Stimulated activated CD4-positive, alpha-beta T cell treated with anti-CD3 and anti-CD28 coated beads, Interleukin-1b, Interleukin-23, amount 100 ng/mL, for 1 hour (primary cell): ENCODE data around the gene CCDC195.

Experiments
- DNase-seq, 2 donors: peaks; one replicate each; pipeline ENCODE4 v3.0.0-alpha.2; 2020; ENCODE audit warnings: low read depth in 2 of 2

The CCDC195 gene, protein sequence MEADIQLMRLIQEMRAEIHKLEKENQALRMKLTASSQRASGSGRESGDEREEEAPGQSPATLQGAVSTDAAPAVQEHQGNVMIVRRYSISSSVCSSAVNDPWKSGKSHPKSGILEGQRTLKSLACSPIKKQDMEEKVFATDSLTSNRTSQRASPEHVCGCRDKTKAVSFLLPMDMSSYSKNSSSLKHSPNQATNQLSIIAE

DNA sequence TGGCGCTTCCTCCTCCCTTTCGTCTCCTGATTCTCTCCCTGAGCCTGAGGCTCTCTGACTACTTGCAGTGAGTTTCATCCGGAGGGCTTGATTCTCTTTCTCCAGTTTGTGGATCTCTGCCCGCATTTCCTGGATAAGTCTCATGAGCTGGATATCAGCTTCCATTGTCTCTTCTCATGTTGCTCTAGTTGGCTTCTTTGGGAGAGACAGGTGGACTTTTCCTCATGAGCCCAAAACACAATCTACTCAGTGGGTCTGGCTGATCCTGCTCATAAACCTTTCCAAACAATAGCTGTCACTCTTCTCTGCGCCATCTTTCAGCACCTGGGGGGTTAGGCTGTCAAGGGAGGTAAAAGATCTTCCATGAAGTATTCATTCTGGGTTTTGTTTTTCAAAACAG, at the start of gene CCDC195:
Gene CCDC195 (minus strand): TSS at position 165 of the 400 bp plus-strand sequence. CDS start 0 bp downstream, at position 165.
- no peak for DNase-seq

DNA sequence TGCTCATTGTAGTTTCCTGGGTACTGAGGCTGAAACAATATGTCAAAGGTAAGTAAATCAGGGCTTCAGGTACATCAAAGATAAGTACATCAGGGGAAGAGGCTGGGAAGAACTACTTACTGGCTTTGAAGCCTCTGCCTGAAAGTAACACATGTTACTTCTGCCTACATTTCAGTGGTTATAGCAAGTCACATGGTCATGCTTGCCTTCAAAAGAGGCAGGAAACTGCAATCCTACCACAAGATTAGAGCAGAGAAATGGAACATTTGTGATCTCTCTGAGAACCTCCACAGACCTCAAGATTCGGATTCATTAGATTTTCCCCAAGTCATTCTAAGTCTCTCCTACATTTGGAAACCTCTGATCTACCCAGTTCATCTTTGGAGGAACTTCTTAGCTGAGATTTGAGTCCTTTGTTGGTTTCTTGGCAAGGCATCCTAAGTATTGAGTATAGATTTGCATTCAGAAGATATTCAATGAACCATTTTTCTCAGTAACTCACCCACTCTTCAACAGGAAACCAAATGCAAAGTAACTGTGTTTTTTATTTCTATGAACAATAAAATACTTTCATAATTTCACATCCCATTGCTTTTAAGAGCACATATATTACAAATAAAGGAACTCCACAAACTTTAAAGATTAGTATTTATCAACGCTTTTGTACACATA, 48.5 kb upstream of the CCDC195 start:
- DNase-seq = no peak

DNA sequence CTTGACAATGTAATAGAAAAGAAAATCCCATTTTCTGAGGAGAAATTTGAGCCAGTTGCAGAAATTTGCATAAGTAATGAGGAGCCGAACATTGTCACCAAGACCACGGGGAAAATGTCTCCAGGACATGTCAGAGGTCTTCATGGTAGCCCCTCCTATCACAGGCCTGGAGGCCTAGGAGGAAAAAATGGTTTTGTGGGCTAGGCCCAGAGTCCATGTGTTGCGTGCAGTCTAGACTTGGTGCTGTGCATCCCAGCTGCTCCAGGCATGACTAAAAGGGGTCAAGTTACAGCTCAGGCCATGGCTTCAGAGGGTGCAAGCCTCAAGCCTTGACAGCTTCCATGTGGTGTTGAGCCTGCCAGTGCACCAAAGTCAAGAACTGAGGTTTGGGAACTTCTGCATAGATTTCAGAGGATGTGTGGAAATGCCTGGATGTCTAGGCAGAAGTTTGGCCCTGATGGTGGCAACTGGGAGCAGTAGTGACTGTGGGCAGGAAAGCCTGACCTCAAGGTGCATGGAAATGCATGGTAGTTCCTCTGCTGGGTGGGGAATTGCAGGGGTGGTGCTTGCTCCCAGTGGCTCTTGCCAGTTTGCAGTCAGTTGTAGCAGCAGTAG, 41.9 kb upstream of the CCDC195 start:
- no peak for DNase-seq

DNA sequence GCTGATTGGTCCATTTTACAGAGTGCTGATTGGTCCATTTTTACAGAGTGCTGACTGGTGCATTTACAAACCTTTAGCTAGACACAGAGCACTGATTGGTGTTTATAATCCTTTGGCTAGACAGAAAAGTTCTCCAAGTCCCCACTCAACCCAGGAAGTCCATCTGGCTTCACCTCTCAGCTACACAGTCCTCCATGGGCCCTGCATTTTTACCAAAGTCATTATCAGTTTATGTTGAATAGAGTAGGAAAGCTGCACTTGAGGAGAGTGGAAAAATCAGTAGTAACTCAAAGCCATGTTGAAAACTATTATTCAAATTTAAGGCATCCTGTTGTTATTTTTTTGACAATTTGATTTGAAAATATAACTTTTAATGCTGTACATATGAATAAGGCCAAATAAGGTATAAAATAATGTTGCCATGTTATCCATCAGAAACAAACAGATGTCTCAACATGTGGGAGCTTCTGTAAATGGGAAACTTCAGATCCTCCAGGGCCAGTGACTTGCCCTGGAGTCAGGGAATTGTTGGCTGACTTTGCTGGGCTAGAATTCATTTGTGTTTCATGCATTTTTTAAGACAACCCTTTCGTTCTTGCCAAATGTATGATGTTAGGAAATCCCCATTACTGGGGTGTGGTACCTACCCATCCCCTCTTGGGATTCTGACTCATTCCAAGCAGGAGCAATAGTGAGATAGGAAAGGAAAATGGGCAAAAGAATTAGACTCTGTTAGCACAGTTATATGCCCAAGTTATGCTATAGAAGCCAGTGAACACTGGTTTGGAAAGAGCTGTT, 37.8 kb upstream of the CCDC195 start:
- DNase-seq = no peak

DNA sequence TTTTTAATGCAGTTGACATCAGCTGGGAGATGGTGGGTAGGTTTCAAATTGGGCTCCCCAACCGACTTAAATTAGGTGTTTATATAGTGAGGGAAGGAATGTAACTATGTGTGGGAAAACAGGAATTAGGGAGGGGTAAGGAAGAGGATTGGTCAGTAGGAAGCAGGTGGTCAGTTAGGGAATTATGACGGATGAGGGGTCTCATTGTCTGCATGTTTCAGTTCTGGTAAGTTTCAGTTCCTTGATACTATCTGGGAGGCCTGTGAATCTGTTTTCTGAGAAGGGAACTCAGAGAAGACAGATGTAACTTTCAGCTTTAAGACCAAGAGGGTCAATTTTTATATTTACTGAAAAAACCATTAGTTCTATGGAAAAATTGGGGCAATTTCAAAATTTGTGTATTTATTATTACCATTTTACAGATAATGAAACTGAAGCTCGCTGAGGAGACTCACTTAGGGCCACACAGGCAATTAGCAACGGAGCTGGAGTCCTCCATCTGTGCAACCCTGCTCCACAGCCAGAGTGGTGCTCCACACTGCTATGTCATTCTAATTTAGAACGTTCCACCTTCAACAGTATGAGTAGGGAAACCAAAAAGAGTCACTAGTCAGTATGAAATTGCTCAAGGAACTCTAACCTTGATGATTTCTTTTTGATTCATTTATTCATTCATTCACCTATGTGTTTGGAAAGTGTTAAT, 36.0 kb upstream of the CCDC195 start:
- no peak for DNase-seq

DNA sequence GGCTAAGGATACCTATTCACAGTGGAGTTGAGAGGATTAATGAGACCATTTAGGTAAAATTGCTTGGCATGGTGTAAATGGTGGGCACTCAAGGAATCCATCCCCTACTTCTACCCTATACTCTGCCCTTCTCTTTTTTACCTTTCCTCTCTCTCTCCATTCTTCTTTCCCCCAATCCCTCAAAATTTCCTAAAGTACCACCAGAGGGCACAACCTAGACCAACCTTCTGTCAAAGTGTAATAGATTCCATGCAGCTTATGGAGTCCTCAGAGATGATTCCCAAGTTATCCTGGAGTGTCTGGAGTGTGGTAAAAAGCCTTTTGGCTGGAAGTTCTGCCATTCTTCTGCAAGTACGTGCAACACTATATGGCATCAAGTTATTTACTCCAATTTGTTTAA, 33.0 kb upstream of the CCDC195 start:
- DNase-seq = no peak

DNA sequence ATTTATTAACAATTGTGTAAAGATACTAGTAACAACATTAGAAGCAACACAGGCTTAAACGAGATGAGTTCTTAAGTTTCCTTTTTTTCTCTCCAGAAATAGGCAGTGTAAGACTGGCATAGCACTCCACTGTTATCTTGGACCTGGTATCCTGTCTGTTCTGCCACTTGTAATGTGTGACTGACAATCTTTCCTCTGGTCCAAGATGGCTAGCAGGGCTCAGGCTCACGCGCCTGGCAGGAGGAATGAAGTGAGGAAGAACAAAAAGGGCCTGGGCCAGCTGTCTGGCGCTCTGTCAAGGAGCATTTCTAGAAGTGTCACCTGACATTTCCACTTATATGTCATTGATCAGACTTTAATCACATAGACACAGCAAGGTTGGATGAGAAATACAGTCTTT, 31.6 kb upstream of the CCDC195 start:
- DNase-seq = no peak

DNA sequence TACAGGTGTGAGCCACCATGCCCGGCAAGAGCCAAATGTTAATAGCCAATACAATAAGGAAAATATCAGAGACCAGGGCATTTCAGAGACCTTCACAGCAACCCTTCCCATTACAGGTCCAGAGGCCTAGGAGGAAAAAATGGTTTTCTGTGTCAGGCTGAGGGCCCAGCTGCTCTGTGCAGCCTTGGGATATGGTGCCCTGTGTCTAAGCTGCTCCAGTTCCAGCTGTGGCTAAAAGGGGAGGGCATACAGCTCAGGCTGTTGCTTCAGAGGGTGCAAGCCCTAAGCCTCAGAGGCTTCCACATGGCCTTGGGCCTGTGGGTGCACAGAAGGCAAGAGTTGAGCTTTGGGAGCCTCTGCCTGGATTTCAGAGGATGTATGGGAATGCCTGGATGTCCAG, 20.1 kb upstream of the CCDC195 start:
- DNase-seq = no peak

DNA sequence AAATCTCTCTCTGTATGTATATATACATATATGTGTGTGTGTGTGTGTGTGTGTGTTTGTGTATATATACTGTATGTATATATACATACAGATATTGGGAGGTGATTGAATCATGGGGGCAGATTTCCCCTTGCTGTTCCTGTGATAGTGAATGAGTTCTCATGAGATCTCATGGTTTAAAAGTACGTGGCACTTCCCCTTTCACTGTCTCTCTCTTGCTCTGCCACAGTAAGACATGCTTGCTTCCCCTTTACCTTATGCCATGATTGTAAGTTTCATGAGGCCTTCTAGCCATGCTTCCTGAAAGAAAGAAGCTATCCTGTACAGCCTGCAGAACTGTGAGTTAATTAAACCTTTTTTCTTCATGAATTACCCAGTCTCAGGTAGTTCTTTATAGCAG, 18.8 kb upstream of the CCDC195 start:
- DNase-seq = no peak

DNA sequence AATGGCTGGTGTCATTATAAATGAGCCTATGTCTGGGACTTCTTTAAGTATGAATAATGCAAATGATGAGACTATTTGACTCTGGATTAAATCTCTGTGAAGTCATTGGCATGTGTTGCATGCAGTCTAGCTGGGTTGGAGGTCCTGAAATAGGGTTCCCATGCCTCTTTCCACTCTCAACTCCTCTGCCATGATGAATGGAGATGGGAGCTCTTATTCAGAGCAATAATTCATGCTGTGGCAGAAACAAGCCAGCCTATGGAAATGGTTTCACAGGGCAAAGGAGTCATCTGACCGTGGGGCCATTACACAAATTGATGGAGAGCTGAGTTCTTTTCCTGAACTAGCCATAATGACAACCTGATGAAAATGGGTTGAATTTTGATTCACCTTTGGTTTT, 15.5 kb upstream of the CCDC195 start:
- no peak for DNase-seq

DNA sequence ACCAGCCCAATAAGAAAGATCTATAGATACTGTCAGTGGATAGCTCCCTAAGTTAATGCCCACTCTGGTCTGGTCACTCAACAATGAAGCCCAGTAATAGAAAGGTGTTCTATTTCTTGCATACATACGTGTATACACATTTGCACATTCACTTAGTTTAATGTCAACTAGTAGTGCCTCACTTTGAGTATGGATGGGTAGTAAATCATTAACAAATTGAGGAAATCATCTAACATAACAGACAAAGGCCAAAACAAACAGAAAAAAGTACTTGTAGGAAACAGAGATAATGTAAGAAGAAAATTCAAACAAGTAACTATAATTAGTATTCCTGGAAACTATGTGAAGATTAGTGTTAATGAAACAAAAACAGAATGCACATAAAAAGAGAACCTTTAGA, 13.3 kb upstream of the CCDC195 start:
- DNase-seq = no peak

DNA sequence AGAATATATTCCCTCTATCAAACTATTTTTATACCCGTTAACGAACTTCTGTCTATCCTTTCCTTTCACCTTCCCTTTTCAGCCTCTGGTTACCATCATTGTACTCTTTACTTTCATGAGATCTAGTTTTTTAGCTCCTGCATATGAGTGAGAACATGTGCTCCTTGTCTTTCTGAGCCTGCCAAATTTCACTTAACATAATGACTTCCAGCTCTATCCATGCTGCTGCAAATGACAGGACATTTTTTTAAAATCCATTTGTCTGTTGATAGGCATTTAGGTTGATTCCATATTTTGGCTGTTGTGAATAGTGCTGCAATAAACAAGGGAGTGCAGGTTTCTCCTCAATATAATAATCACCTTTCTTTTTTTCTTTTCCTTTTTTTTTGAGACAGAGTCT, 8.2 kb upstream of the CCDC195 start:
- DNase-seq = no peak

DNA sequence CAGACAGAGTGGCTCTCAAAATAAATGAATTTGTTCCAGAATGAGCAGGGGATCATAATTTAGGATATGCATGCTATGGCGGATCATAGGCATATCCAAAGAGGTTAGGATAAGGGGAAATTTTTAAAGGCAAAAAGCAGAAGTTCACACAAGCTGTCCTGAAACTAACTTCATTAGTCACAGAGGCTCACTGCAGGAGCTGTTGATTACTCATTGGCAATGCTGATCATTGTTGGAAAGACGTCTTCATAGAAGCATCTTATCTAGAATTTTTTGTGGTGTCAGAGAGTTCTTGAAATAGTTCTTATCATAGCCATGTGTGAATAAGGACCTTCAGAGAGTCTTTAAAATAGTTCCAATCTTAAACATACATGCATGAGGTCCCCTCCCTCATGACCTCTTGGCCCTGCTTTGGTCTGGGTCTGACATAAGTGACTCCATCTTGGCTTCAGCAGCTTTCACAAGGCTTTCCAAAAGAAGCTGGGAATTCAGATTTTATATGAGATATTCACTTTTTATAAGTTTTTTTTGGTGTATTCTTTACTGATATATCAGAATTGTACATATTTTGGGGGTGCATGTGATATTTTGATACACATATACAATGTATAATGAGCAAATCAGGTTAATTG, 7.5 kb upstream of the CCDC195 start:
- DNase-seq = no peak

DNA sequence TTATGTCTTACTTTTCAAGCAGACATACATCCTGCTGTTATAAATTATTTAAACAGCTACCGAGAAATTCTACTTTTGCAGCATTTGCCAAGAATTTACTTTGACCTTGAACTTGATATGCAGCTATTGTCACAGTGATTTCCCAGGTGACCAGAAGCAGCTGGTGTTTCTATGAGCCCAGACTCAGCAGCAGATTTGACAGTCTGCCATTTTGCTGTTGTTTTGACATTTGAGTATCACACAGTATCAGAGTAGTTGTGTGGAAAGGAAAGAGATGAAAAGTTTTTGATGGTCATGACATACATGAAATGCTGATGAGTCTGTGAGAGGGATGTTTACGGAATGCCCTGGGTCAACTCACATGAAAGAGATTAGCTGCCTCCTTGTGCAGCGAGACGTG, 6.6 kb upstream of the CCDC195 start:
- DNase-seq = no peak

DNA sequence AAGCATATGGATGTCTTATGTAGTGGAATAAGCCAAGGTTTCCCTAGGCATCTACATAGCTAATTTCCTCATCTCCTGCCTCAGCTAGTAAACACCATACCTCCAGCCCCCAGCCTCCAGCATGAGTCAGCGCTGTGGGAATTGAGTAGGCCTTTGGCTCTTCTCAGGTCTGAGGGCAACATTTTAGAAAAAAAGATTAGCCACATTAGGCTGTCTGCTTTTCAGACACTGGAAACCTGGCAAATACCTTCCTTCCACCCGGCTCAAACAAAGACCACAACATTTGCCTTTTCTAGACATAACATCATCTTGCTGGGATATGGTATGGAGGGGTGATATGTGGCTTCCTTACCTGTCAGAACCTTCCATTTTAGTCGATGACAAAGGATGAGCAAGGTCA, 6.1 kb upstream of the CCDC195 start:
- no peak for DNase-seq

DNA sequence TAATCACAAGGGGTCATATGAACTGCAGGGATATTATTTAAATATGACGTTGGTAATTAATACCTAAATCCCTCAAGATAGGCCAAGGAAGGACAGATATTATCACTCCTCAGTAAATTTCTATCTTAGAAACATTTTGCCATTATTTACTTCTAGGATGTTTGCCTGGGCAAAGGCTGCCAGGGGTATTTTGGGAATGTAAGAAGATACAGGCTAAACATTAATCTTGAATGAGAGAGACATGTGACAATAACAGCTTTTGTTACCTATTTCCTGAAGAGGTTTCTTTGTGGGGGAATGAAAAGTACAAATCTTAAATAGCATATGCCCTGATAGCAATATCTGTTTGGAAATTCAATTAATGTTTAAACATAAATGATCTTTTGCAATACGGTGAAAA, 756 bp upstream of the CCDC195 start:
- no peak for DNase-seq

DNA sequence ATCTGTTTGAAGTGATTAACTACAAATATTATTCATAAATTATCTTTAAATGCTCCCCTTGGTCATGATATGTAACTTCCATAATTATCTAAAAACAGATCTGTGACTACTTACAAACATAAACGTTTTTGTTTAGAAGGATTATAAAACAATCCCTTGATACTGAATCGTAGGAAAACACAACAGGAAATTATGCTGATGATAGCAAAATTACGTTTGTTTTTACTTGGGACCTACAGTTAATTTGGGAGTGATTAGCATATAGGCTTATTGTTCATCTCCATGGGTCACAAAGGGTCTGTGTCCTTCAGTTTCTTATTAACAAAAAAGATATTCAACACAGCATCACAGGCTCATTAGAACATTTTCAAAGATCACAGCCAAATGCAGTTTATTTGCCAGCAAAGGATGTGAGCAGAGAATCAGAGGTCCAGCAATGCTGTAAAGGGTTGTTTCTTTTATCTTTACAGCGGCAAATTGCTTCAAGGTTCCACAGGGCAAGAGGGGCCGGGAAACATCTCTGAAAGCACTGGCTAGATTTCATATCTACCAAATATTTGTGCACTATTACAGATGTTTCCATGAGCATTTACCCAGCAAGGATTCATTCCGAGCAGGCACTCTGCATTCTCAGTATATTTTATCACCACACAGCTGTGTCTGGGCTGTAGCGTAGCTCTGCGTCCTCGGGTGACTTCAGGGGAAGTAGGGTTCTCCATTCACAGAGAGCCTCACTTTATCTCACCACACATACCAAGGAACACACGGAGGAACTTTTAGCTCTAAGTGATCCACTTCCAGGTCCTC, 4.1 kb downstream of the CCDC195 start:
- no peak for DNase-seq

DNA sequence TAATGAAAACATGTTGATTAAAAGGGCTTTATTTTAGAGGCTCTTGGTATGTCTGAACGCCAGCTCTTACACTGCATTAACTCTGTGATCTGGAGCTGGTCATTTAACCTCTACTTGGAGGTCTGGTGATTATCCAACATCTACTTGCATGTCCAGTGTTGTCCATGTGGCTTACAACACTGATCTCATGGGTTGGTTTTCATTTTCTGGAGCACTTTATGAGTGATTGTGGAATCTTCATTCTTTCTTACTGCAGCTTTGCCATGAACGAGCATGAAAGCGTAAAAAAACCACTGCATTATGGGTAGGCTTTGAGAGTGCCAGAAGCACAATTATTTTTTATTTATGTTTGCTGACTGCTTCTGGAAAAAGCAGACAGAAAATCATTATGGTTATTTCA, 4.8 kb downstream of the CCDC195 start:
- DNase-seq = no peak

DNA sequence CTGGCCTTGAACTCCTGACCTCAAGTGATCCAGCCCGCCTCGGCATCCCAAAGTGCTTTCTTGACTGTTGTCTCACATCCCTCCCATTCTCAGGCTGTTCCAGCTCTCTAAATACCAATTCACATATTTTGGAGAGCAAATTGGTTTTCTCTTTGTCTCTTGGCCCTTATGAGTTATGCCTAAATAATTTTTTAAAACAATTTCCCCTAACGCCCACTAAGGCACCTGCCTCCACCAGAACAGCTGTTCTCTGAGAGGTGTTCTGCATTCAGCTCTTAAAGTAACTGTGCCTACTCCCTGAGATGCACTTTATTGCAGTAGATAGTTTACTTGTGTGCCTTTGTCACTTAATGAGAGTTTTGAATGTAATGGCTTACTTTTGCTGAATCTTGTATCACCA, 6.9 kb downstream of the CCDC195 start:
- DNase-seq = no peak

DNA sequence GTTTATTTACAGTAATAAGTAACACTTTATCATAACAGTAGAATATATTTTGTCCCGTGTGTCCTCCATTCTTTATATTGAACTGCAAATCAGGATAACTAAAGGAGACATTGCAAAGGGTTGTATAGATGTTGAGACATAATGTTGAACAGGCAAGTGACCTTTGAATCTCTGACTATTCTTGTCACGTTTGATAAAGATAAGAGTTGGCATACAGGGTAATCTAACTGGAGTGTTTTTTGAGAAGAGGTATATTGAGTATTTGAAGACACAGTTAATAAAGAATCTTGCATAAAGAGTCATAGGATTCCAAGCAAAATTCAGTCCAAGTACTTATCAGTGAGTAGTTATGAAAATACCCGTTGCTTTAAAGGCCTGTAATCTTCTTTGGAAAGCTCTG, 21.7 kb downstream of the CCDC195 start:
- DNase-seq = no peak

DNA sequence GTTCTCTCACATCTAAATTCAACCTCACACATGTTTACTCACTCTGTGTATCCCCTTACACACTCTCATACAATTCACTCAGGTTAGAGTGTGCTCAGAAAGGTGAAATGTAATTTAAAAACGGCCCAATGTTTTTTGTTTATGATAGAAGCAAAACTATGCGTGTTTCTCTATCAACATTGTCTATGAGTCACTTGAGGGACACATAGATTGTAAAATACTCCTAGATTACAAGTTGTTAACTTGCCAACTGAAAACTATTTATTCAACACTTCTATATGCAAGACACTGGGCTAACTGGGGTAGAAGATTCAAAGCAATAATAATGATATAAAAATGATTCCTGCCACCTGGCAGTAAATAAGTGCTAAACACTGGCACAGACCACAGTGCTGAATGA, 24.6 kb downstream of the CCDC195 start:
- no peak for DNase-seq
